HepG2 (cell line): ENCODE data around the gene MYLK3.

Experiments used
- BRD4 ChIP-seq: sonication (generic); formaldehyde crosslinking; IDR thresholded peaks from 2 replicates; pipeline ENCODE4 v1.4.0; 2020; ENCODE audit warnings: missing genetic modification reagents
- CTCF ChIP-seq: sonication (generic); formaldehyde crosslinking; IDR thresholded peaks from 2 replicates; pipeline ENCODE4 v1.5.0; 2020; ENCODE audit warnings: mild to moderate bottlenecking, missing genetic modification reagents, moderate library complexity
- DMAP1 ChIP-seq: IDR thresholded peaks from 2 replicates; pipeline ENCODE4 v1.6.1; 2016
- GTF2F1 ChIP-seq: fragments of 150-350 bp; IDR thresholded peaks from 2 replicates; pipeline ENCODE4 v1.6.1; 2014; ENCODE audit warnings: low read length
- HDAC2 ChIP-seq: sonication (generic); formaldehyde crosslinking; IDR thresholded peaks from 2 replicates; pipeline ENCODE4 v1.4.0; 2020; ENCODE audit warnings: missing genetic modification reagents
- KDM1A ChIP-seq: IDR thresholded peaks from 2 replicates; pipeline ENCODE4 v1.6.1; 2016; ENCODE audit warnings: missing compliant biosample characterization
- NFATC3 ChIP-seq: sonication (generic); formaldehyde crosslinking; IDR thresholded peaks from 2 replicates; pipeline ENCODE4 v1.5.1; 2020; ENCODE audit warnings: mild to moderate bottlenecking, missing genetic modification reagents
- PHB2 ChIP-seq: fragments of 450-650 bp; IDR thresholded peaks from 2 replicates; pipeline ENCODE4 v1.6.1; 2018; ENCODE audit not compliant: partially characterized antibody
- TAF1 ChIP-seq: sonication (generic); formaldehyde crosslinking; IDR thresholded peaks from 2 replicates; pipeline ENCODE4 v1.4.0; 2020; ENCODE audit warnings: missing genetic modification reagents
- TEAD2 ChIP-seq: sonication (generic); formaldehyde crosslinking; IDR thresholded peaks from 2 replicates; pipeline ENCODE4 v1.9.0; 2021; ENCODE audit warnings: missing genetic modification reagents
- ZNF274 ChIP-seq: sonication (generic); formaldehyde crosslinking; IDR thresholded peaks from 2 replicates; pipeline ENCODE4 v1.5.1; 2020; ENCODE audit warnings: mild to moderate bottlenecking, missing genetic modification reagents
- ZNF660 ChIP-seq: sonication (generic); formaldehyde crosslinking; IDR thresholded peaks from 2 replicates; pipeline ENCODE4 v1.5.1; 2020; ENCODE audit warnings: mild to moderate bottlenecking, low read depth, missing genetic modification reagents, borderline replicate concordance
- TF ChIP-seq, protein P1 (sequence below): IDR thresholded peaks from 2 replicates; pipeline ENCODE4 v1.6.1; 2012; ENCODE audit warnings: inconsistent platforms
- TF ChIP-seq, protein P2 (sequence below): sonication (generic); formaldehyde crosslinking; IDR thresholded peaks from 2 replicates; pipeline ENCODE4 v1.4.0; 2020; ENCODE audit warnings: missing genetic modification reagents

DNA sequence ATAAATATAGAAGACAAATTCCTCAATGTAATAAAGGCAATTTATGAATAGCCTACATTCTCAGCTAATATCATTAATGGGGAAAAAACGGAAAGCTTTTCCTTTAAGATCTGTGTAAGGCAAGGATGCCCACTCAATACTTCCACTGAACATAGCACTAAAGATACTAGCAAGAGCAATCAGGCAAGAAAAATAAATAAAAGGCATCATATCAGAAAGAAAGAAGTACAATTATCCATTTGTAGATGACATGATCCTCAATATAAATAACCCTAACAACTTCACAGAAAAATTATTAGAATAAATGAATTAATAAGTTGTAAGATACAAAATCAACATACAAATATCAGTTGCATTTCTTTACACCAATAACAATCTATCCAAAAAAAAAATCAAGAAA lies 45.7 kb upstream of the MYLK3 start:
- TF ChIP-seq CTCF (CRISPR knock-in tag) (no peak), GTF2F1 (no peak), DMAP1 (CRISPR knock-in tag) (no peak), TAF1 (CRISPR knock-in tag) (no peak), PHB2 (no peak), BRD4 (CRISPR knock-in tag) (no peak), NFATC3 (CRISPR knock-in tag) (no peak), KDM1A (no peak), TEAD2 (CRISPR knock-in tag) (no peak), HDAC2 (CRISPR knock-in tag) (no peak), ZNF660 (no peak), ZNF274 (CRISPR knock-in tag) (no peak)
- TF ChIP-seq, protein P1, sequence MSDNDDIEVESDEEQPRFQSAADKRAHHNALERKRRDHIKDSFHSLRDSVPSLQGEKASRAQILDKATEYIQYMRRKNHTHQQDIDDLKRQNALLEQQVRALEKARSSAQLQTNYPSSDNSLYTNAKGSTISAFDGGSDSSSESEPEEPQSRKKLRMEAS = no peak
- TF ChIP-seq, protein P2, sequence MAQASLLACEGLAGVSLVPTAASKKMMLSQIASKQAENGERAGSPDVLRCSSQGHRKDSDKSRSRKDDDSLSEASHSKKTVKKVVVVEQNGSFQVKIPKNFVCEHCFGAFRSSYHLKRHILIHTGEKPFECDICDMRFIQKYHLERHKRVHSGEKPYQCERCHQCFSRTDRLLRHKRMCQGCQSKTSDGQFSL (CRISPR knock-in tag) = no peak
